GM21526 (cell line): ENCODE data around the gene CD4.
"Not testable (repeated sequence)": the region's sequence is repeated elsewhere in the genome, so short reads cannot be mapped to it uniquely, and the experiment has no call there.

ENCODE experiments used
- ATAC-seq: cut with Tn5 transposase; IDR thresholded peaks from one replicate; pipeline ENCODE4 v1.9.1; 2021; ENCODE audit warnings: moderate library complexity; ENCODE audit not compliant: unreplicated experiment, low FRiP score

The CD4 gene

DNA sequence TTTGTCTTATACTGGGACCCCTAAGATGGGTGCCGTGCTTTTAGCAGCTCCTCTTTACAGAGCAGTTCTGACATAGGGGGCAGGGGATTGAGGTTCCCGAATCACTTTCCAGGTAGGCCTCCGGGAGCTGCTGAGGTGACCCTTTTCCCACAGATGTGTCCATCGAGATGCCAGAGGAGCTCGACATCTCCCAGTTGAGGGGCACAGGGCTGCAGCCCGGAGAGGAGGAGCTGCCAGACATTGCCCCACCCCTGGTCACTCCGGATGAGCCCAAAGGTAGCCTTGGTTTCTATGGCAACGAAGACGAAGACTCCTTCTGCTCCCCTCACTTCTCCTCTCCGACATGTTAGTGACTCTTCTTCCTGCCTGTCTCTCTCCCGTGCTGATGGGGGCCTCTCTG is 73.7 kb downstream of the CD4 start:
- ATAC-seq = no peak

DNA sequence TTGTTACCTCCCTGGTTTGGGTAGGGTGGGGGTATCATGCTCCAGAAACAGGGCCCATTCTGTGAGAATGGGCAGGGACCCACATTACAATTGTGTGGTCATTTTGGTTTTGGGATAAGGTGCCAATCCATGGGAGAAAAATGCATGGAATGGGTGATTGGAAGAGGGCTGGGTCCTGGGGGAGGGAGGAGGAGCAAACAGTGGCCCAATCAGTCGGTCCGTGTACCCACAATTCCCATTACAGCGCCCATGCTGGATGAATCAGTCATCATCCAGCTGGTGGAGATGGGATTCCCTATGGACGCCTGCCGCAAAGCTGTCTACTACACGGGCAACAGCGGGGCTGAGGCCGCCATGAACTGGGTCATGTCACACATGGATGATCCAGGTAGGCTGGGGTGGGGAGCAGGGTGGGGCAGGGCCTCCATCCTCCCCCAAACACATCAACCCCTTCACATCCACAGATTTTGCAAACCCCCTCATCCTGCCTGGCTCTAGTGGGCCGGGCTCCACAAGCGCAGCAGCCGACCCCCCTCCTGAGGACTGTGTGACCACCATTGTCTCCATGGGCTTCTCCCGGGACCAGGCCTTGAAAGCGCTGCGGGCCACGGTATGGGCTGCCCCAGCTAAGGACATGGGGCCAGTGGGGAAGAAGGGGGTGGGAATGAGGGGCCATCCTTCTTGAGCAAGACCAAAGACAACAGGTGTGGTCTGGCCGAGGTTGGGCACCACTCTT is 74.4 kb downstream of the CD4 start:
- no peak for ATAC-seq

DNA sequence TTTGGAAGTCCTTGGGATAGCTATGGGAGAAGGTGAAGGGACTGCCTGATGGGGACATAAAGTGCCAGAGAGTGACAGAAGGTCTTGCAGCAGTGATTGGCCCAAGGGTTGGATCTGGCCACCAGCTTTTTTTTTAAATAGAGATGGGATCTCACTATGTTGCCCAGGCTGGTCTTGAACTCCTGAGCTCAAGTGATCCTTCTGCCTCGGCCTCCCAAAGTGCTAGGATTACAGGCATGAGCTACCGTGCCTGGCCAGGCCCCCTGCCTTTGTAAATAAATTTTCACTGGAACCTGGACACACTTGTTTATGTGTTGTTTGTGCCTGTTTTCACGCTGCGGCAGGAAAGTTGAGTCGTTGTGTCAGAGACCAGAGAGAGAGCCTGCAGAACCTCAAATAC is 76.0 kb downstream of the CD4 start:
- ATAC-seq = not testable (repeated sequence)

DNA sequence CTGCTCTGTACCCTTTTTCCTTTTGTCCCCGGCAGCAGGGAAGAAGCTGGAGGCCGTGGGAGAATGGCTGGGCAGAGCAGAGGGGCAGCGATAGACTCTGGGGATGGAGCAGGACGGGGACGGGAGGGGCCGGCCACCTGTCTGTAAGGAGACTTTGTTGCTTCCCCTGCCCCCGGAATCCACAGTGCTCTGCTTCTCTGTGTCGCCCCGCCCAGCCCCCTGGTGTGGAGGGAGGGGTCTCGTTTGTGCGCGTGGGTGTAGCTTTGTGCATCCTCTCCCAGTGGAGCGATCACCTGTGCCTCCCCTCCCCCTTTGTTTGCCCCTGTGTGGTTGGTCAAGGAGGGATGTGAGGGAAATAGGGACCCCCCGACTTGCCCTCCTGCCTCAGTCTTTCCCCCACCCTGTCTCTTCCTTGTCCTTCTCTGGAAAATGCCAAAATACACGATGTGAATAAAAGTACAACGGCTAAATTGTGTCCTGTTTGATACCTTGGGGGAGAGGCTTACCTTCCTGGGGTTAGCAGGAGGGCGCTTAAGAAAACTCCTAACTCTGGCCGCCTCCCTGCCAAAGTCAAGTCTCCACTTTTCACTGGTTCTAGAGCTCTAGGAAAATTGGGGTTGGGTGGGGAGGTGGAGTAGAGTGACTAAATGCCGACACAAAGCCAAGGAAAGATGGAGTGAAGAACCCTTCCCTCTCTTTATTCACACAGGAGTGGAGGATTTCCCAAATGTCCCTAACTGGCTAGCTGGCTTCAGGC is 77.0 kb downstream of the CD4 start:
- ATAC-seq = no peak

DNA sequence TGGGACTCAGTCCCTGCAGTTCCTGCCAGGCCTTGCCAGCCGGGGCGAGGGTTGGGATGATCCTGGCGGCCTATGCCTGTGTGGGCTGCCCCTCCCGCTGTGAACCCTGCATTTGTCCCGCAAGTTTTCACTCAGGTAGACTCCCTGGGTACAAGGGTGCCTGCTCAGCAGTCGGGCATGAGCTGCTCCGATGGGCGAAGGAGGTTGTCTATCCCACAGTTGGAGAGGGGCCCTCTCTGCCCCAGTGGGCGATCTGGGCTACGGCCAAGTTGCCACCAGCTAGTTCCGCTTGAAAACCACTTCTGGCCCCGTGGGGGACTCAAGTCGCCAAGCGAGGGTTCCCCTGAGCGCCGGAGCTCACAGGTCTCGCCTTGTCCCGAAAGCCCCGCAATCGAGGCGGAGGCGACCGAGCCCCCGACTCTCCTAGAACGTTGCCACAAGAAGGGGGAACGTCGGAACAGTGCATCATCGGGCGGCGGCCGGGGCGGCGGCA is 77.6 kb downstream of the CD4 start:
- ATAC-seq = no peak

DNA sequence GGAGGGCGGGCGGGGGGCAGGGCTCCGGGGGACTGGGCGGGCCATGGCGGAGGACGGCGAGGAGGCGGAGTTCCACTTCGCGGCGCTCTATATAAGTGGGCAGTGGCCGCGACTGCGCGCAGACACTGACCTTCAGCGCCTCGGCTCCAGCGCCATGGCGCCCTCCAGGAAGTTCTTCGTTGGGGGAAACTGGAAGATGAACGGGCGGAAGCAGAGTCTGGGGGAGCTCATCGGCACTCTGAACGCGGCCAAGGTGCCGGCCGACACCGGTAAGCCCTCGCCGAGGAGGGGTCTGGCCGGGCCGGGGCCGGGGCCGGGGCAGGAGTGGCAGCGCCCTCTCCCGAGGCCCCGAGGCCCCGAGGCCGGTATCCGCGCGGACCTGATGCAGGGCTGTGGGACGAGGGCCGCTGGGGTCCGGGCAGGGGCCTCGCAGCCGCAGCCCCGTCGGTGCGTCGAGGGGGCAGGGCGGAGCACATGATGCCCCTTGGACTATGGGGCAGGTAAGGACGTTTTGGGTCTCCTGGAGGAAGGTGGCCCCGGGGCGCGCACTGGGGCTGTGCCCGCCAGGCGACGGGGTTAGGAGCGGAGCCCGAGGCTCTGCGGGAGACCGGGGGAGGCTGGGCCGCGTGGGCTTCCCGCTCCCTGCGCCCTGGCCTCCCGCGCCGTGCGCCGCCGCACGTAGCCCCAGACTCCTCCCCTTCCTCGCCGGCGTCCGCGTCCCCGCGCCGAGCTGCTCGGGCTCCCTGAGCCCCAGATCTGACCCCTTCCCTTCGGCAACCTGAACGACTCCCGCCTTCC is 78.3 kb downstream of the CD4 start, which contains the start of gene TPI1:
TPI1 (plus strand) TSS at position 119 of the 798 bp plus-strand sequence; CDS start at position 155, 36 bp downstream.
- ATAC-seq = peak; percentile 46

DNA sequence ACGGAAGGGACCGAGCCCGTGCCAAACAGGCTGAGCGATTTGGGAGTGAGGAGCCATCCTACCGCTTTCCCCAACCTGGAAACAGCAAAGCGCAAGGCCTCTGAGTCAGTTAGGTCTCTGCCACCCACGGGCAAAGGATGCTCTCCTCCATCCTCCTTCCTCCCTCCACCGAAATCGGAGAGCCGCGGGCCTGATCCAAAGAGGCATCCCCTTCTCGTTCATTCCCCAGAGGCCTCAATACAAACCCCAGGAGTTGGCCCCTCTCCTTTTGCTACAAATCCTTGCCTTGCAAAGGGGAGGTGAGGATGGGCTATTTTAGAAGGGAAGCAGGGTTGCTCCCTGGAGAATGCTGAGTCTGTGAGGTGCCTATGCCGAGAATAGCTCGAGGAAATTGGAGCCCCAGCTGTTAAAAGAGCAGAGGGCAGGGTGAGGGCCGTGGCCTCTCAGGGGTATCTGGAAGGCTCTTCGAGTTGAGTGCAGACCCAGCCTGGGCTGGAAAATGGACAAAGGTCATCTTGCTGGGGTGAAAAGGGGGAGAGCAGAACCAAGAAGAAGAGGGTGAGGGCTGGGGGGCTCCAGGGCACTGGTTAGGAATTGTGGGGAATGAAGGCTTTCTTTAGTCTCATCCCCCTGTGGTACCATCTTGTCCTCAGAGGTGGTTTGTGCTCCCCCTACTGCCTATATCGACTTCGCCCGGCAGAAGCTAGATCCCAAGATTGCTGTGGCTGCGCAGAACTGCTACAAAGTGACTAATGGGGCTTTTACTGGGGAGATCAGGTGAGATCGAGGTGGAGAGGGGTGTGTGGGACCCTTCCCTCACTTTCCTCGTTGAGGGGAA is 79.1 kb downstream of the CD4 start:
- ATAC-seq = no peak

DNA sequence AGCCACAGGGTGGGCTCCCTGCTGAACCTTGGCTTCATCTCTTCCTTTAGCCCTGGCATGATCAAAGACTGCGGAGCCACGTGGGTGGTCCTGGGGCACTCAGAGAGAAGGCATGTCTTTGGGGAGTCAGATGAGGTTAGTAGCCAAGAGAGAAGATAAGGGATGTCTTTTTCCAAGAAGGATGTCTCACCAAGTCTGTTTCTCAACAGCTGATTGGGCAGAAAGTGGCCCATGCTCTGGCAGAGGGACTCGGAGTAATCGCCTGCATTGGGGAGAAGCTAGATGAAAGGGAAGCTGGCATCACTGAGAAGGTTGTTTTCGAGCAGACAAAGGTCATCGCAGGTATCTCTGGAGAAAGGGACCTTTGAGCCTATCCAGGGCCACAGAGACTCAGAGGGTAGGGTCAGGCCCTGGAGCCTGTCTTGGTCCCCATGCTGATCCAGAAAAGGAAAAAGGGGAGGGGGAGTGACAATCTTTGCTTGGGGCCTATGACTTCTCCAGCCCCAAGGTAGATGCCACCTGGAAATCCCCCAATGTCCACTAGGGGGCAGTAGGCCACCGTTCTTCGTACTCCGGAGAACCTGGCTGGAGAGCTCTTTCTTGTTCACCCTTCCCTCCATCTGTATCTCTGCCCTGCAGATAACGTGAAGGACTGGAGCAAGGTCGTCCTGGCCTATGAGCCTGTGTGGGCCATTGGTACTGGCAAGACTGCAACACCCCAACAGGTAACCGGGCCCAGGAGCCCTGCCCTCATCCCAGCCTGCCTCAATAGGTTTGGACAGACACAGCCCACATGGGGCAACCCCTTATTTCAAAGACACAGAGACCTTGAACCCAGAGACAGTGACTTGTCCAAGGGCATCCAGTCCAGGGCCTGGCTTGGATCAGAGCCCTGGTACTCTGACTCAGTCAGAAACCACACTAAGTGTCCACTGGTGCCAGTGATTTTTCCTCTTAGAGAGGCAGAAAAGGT is 80.0 kb downstream of the CD4 start:
- ATAC-seq = no peak

DNA sequence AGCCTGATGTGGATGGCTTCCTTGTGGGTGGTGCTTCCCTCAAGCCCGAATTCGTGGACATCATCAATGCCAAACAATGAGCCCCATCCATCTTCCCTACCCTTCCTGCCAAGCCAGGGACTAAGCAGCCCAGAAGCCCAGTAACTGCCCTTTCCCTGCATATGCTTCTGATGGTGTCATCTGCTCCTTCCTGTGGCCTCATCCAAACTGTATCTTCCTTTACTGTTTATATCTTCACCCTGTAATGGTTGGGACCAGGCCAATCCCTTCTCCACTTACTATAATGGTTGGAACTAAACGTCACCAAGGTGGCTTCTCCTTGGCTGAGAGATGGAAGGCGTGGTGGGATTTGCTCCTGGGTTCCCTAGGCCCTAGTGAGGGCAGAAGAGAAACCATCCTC is 81.0 kb downstream of the CD4 start:
- not testable (repeated sequence) for ATAC-seq
